OCI-LY1 (cell line): ENCODE measurements around the gene NINJ2.

Experiments
- EZH2 ChIP-seq: fragments of 200-600 bp; sonication (generic), shearing (Covaris generic); IDR thresholded peaks from 2 replicates; pipeline ENCODE4 v1.8.0; 2017; ENCODE audit warnings: borderline replicate concordance, mixed run types, mild to moderate bottlenecking, antibody characterized with exemption, low read length, moderate library complexity, mixed read lengths
- TF ChIP-seq, protein P1 (sequence below): fragments of 200-600 bp; sonication (generic), shearing (Covaris generic); IDR thresholded peaks from 2 replicates; pipeline ENCODE4 v1.5.1; 2017; ENCODE audit warnings: mild to moderate bottlenecking, antibody characterized with exemption, low read length, moderate library complexity, mixed read lengths

DNA sequence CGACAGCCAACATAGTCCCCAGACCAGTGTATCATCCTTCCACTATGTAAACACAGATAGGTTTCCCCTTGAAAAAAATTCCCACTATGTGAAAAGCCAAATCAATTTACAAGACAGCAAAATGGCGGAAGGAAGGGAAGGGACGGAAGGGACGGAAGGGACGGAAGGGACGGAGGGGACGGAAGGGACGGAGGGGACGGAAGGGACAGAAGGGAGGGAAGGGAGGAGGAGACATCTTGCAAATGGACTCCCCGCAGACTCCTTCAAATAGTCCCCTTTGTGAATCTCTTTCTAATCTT, 75.3 kb downstream of the NINJ2 start:
- TF ChIP-seq, protein P1, sequence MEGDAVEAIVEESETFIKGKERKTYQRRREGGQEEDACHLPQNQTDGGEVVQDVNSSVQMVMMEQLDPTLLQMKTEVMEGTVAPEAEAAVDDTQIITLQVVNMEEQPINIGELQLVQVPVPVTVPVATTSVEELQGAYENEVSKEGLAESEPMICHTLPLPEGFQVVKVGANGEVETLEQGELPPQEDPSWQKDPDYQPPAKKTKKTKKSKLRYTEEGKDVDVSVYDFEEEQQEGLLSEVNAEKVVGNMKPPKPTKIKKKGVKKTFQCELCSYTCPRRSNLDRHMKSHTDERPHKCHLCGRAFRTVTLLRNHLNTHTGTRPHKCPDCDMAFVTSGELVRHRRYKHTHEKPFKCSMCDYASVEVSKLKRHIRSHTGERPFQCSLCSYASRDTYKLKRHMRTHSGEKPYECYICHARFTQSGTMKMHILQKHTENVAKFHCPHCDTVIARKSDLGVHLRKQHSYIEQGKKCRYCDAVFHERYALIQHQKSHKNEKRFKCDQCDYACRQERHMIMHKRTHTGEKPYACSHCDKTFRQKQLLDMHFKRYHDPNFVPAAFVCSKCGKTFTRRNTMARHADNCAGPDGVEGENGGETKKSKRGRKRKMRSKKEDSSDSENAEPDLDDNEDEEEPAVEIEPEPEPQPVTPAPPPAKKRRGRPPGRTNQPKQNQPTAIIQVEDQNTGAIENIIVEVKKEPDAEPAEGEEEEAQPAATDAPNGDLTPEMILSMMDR: no peak
- TF ChIP-seq EZH2: no peak
